Natural killer cell treated with Interleukin-12 subunit alpha and Interleukin-12 subunit beta and Interleukin-15 and Interleukin-18, amount 100 ng/mL, for 72 hours (primary cell): ENCODE results near the gene HNRNPF. TPM values are rescaled to one million over a fixed set of nuclear protein-coding genes. Genes with fewer than 3 reads are reported as not detected.

Experiments used
- ATAC-seq, 2 donors: fragments of 150-1000 bp; cut with Tn5 transposase in 1 of 2; sonication (Bioruptor Pico), chemical (Tn5 transposase) in 1 of 2; 2 replicates each; pipeline ENCODE4 v1.10.0; 2021
- DNase-seq: peaks from one replicate; pipeline ENCODE4 v3.0.0; 2022; ENCODE audit warnings: low spot score
- H3K27ac Mint-ChIP-seq, 2 donors: 1 replicate in 1 of 2; 2 replicates in 1 of 2; pipeline ENCODE4 v1.8.0; 2022; ENCODE audit warnings: mixed read lengths in 2 of 2, mild to moderate bottlenecking in 1 of 2, moderate library complexity in 1 of 2
- H3K27me3 Mint-ChIP-seq, 2 donors: 1 replicate in 1 of 2; 2 replicates in 1 of 2; pipeline ENCODE4 v1.8.0; 2022; ENCODE audit warnings: mixed read lengths in 2 of 2
- H3K36me3 Mint-ChIP-seq: one replicate; pipeline ENCODE4 v1.8.0; 2022; ENCODE audit warnings: mixed read lengths
- H3K4me1 Mint-ChIP-seq, 2 donors: 1 replicate in 1 of 2; 2 replicates in 1 of 2; pipeline ENCODE4 v1.8.0; 2022; ENCODE audit warnings: low read depth in 2 of 2, mixed read lengths in 2 of 2, mild to moderate bottlenecking in 1 of 2
- H3K4me3 Mint-ChIP-seq: one replicate; pipeline ENCODE4 v1.8.0; 2022; ENCODE audit warnings: mixed read lengths
- H3K9me3 Mint-ChIP-seq: 2 replicates; pipeline ENCODE4 v1.8.0; 2022; ENCODE audit warnings: mixed read lengths
- total RNA-seq, 2 donors: library from RNA; stranded (reverse); gene quantifications; one replicate each; pipeline ENCODE4 v1.2.3, GENCODE V29; 2022

Gene HNRNPF
- total RNA-seq, 2 donors from 2014 or later = 340 to 514 TPM

DNA sequence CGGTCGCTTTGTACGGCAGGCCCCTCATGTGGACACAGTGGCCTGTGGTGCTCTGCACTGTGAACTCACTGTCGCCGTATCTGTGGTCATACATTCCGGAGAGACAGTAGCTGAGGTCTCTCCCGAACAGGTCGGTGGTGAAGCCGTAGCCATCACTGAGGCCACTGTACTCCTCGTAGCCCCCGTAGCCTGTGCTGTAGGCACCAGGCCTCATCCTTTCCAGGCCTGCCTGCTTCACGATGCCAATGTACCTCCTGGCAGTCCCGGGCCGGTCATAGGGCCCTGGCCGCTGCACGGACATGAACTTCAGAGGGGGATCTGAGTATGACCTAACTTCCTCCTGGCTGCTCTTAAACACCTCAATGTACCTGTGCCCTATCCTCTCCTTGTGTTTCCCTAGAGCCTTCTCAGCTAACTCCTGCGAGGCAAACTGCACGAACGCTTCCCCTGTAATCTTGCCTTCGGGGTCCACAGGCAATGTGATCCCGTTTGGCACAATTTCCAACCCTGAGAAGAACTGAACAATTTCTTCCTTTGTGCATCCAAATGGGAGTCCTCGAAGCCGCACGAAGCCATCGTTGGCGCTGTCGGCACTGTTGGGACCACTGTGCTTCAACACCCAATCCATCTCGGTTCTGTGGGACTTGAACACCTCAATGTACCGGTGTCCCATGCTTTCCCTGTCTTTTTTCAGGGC, 21.9 kb downstream of the HNRNPF start:
- Mint-ChIP-seq H3K36me3 (peaks cover 40% of the 10 kb centered on the region), H3K27me3 (no peaks in the 10 kb centered on the region), H3K27ac (peak overlapping the region; percentile 67 to 75), H3K4me3 (no peak overlapping the region), H3K4me1 (peaks cover 37 to 50% of the 10 kb centered on the region in 2 donors), H3K9me3 (no peaks in the 10 kb centered on the region)
- ATAC-seq = no peak
- no peak for DNase-seq

DNA sequence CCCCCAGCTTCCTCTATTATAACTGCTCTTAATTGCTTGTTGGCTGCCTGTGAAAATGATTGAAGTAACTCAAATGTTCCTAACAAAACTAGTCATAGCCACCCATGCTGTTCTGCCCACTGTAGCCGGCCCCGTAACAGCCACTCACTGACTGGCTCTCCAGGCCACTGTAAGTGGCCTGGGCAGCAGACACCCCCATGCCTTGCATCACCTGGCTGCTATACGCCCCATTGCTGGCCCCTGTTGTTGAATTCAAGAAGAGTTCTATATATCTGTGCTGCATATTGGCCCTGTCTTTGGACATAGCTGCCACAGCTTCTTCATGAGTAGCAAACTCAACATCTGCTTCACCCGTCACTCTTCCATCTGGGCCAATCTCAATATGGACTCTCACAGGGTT, 22.4 kb downstream of the HNRNPF start:
- H3K4me1 Mint-ChIP-seq = peaks cover 34 to 45% of the 10 kb centered on the region in 2 donors

DNA sequence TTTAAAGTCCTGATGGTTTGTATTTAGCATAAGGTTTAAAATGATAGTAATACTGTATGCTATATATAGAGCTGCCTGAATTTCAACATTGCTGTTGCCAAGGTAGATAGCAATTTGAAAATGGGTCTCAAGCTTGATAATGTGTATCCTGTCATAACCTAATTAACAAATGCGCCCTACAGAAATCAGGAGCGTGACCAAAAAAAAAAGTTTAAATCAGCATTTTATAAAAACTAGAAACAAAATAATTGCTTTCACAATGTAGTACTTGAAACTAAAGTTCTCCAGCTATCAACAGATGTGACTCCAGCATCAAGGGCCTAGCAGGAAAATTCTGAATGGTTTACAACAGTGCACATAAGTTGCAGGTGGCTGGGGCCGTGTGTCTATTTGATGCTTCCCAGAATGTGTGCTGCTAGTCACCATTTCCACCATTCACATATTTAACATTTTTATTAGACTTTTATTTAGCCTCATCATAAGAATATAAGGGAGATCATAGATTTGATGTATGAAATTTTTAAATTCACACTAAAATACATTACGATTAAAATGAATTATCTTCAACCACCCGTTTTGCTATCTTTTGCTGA, 23.5 kb downstream of the HNRNPF start:
- H3K36me3 Mint-ChIP-seq = peaks cover 32% of the 10 kb centered on the region

More for the DNA sequence above, 22.4 kb downstream of the HNRNPF start:
- H3K4me3 Mint-ChIP-seq = no peak overlapping the region
- no peaks in the 10 kb centered on the region for H3K27me3 Mint-ChIP-seq
- ATAC-seq (no peak), DNase-seq (no peak)
- no peaks in the 10 kb centered on the region for H3K9me3 Mint-ChIP-seq
- peaks cover 36% of the 10 kb centered on the region for H3K36me3 Mint-ChIP-seq
- peak overlapping the region; percentile 67 to 75 for H3K27ac Mint-ChIP-seq

DNA sequence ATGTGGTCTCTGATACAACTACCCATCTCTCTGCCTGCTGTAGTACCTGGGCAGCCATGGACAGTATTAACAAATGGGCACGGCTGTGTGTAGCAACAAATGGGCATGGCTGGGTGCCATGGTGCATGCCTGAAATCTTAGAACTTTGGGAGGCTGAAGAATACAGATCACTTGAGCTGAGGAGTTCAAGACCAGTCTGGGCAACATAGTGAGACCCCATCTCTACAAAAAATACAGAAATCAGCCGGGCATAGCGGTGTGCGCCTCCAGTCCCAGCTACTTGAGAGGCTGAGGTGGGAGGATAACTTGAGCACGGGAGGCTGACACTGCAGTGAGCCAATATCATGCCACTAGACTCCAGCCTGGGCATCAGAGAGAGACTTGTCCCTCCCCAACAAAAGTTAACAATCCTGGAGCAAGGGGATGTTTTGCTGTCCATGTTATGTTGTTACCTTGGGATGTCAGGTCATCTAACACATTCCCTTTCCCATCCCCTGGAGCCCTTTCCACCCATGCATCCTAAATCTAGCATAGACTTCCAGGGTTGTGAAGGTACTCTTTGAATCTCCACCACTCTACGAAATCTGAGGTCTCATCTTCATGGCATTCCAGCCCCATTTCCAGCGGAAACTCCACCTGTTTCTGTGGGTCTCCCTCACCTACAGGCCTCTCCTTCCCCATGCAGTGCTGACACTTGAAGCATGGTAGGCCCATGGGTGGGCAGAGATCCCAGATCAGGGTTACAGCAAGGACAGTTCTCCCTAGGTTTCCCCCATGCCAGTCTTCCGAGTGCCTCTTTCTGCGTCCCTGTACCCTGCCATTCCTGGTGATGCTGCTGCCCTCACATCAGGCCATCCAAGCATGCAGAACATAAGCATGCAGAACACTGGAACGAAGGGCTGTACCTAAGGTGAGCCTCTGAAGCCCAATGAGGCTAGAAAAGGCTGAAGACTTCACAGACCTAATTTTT, 24.4 kb downstream of the HNRNPF start:
- ATAC-seq (peak in 1 of 2 donors; percentile 13), DNase-seq (no peak)
- H3K27me3 Mint-ChIP-seq = no peaks in the 10 kb centered on the region
- peak overlapping the region in 1 of 2 donors; percentile 36 for H3K27ac Mint-ChIP-seq
- no peak overlapping the region for H3K4me3 Mint-ChIP-seq
- no peaks in the 10 kb centered on the region for H3K9me3 Mint-ChIP-seq
- peaks cover 25% of the 10 kb centered on the region for H3K36me3 Mint-ChIP-seq
- peaks cover 22 to 34% of the 10 kb centered on the region in 2 donors for H3K4me1 Mint-ChIP-seq

More for the DNA sequence above, 23.5 kb downstream of the HNRNPF start:
- no peak for ATAC-seq
- DNase-seq = no peak
- Mint-ChIP-seq H3K4me1 (peaks cover 29 to 40% of the 10 kb centered on the region in 2 donors), H3K4me3 (no peak overlapping the region), H3K27ac (peak overlapping the region in 1 of 2 donors; percentile 36), H3K27me3 (no peaks in the 10 kb centered on the region), H3K9me3 (no peaks in the 10 kb centered on the region)

- no peak overlapping the region for H3K27ac Mint-ChIP-seq
- no peak overlapping the region for H3K4me3 Mint-ChIP-seq
Observed at GRCh38 chr10:43383204-43383971, 25.6 kb downstream of the HNRNPF start.

GRCh38 chr10:43380610-43381222, 28.3 kb downstream of the HNRNPF start:
- peak overlapping the region in 1 of 2 donors; percentile 65 for H3K27ac Mint-ChIP-seq
- peaks cover 0 to 6% of the 10 kb centered on the region in 2 donors for H3K4me1 Mint-ChIP-seq
- peak in 1 of 2 donors; percentile 36 for ATAC-seq
- H3K36me3 Mint-ChIP-seq = no peaks in the 10 kb centered on the region
- H3K27me3 Mint-ChIP-seq = no peaks in the 10 kb centered on the region
- no peak overlapping the region for H3K4me3 Mint-ChIP-seq
- DNase-seq = no peak
- no peaks in the 10 kb centered on the region for H3K9me3 Mint-ChIP-seq

More at GRCh38 chr10:43383204-43383971, 25.6 kb downstream of the HNRNPF start:
- peak in 1 of 2 donors; percentile 18 for ATAC-seq
- DNase-seq = no peak
- H3K4me1 Mint-ChIP-seq = peaks cover 16 to 26% of the 10 kb centered on the region in 2 donors
- H3K27me3 Mint-ChIP-seq = no peaks in the 10 kb centered on the region
- H3K9me3 Mint-ChIP-seq = no peaks in the 10 kb centered on the region
- H3K36me3 Mint-ChIP-seq = peaks cover 19% of the 10 kb centered on the region

DNA sequence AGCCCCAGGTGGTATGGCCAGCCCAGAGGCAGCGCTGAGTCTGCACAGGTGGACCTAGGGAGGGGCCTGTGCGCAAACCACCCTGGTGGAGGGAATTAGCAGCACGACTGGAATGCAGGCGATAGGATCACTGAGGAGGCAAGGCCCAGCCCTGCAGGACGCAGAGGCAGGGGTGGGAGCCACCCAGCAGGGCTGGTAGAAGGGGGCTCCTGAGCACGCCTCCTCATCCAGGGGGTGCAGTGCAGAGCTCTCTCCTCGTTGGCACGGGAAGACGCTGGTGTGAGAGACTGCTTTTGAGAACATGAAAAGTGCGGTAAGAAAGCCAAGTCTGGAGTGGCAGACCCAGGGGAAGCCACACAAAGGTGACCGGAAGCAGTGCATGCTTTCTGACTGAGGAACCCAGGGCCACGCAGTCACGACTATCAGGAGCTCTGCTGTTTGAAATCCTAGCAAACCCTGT, 31.5 kb downstream of the HNRNPF start:
- Mint-ChIP-seq H3K27me3 (no peaks in the 10 kb centered on the region), H3K4me1 (peaks cover 0 to 10% of the 10 kb centered on the region in 2 donors), H3K27ac (no peak overlapping the region), H3K4me3 (no peak overlapping the region), H3K36me3 (no peaks in the 10 kb centered on the region), H3K9me3 (no peaks in the 10 kb centered on the region)
- peak in 1 of 2 donors; percentile 7 for ATAC-seq
- DNase-seq = no peak

DNA sequence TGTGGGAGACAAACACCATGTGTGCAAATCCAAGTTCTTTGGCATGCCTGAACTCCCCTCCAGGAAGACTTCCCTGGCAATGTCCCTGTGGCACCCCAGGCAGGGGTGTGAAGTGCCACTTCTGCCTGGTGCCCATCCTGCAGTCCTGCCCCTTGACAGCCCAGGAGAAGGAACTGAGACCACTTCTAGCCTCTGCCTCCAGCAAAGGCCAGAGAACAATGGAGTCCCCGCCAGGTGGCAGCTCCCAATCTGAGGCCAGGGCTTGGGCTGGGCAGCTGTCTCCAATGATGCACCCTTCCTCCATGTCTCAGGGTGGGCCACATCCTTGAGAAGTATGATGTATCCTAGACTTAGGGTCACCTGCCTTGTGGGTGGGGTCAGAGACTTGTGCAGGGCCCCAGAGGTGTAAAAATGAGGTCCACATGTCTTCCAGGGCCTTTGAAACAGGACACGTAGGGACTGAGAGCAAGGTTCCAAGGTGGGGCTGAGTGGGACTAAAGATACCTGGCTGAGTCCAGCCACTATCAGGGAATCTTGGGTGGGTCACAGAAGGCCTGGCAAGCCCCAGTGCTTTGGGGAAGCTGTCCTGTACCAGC, 32.1 kb downstream of the HNRNPF start:
- ATAC-seq (no peak), DNase-seq (no peak)
- Mint-ChIP-seq H3K9me3 (no peaks in the 10 kb centered on the region), H3K36me3 (no peaks in the 10 kb centered on the region), H3K27ac (no peak overlapping the region), H3K27me3 (no peaks in the 10 kb centered on the region), H3K4me3 (no peak overlapping the region), H3K4me1 (peaks cover 0 to 10% of the 10 kb centered on the region in 2 donors)

DNA sequence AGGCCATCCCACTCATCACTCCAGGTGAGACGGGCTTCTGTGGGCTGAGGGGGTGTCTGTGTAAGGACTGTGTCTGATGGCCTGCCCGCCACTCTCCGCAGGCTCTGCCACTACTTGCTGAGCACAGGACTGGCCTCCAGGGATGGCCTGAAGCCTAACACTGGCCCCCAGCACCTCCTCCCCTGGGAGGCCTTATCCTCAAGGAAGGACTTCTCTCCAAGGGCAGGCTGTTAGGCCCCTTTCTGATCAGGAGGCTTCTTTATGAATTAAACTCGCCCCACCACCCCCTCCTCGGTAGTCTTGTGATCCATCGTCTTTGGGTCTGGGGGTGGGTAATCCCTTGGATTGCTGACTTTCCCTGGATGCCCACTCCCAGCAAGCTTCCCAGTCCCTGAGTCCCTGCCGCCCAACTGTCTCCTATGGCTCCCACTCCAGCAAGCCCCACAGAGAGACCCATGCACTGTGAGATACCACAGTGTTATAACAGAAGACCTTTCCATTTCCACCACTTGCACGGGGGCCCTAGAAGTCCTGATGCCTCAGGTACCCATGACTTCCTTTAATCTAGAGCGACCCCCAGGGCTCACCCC, 32.8 kb downstream of the HNRNPF start:
- Mint-ChIP-seq H3K36me3 (no peaks in the 10 kb centered on the region), H3K27me3 (no peaks in the 10 kb centered on the region), H3K27ac (no peak overlapping the region), H3K4me1 (peaks cover 0 to 10% of the 10 kb centered on the region in 2 donors), H3K4me3 (no peak overlapping the region), H3K9me3 (no peaks in the 10 kb centered on the region)
- ATAC-seq (no peak), DNase-seq (no peak)

- no peak overlapping the region for H3K27ac Mint-ChIP-seq
- ATAC-seq (no peak), DNase-seq (no peak)
- no peak overlapping the region for H3K4me3 Mint-ChIP-seq
- H3K9me3 Mint-ChIP-seq = no peaks in the 10 kb centered on the region
- peaks cover 0 to 10% of the 10 kb centered on the region in 2 donors for H3K4me1 Mint-ChIP-seq
- H3K36me3 Mint-ChIP-seq = no peaks in the 10 kb centered on the region
- no peaks in the 10 kb centered on the region for H3K27me3 Mint-ChIP-seq
Observed at GRCh38 chr10:43375401-43376020, 33.5 kb downstream of the HNRNPF start.

- H3K27ac Mint-ChIP-seq = peak overlapping the region in 1 of 2 donors; percentile 33
- ATAC-seq = no peak
- H3K36me3 Mint-ChIP-seq = no peaks in the 10 kb centered on the region
- no peaks in the 10 kb centered on the region for H3K27me3 Mint-ChIP-seq
- H3K9me3 Mint-ChIP-seq = no peaks in the 10 kb centered on the region
- H3K4me1 Mint-ChIP-seq = peaks cover 0 to 10% of the 10 kb centered on the region in 2 donors
- H3K4me3 Mint-ChIP-seq = no peak overlapping the region
- DNase-seq = no peak
Observed at GRCh38 chr10:43374194-43374593, 34.8 kb downstream of the HNRNPF start.

- Mint-ChIP-seq H3K4me3 (no peak overlapping the region), H3K4me1 (peaks cover 0 to 10% of the 10 kb centered on the region in 2 donors), H3K9me3 (no peaks in the 10 kb centered on the region), H3K27me3 (no peaks in the 10 kb centered on the region), H3K36me3 (no peaks in the 10 kb centered on the region), H3K27ac (peak overlapping the region in 1 of 2 donors; percentile 33)
- no peak for DNase-seq
- ATAC-seq = no peak
Observed at GRCh38 chr10:43373461-43373860, 35.5 kb downstream of the HNRNPF start.
